Rectal smooth muscle tissue (tissue), 1 donor: ENCODE results near the gene CPXM2.

Experiments used
- H3K27ac ChIP-seq: one replicate; pipeline ENCODE4 v1.7.0; 2013; ENCODE audit warnings: low read depth, low read length, inconsistent platforms
- H3K27me3 ChIP-seq: one replicate; pipeline ENCODE4 v1.7.0; 2013; ENCODE audit warnings: low read length; ENCODE audit not compliant: control insufficient read depth, insufficient read depth
- H3K36me3 ChIP-seq: one replicate; pipeline ENCODE4 v1.7.0; 2013; ENCODE audit warnings: low read length; ENCODE audit not compliant: control insufficient read depth, insufficient read depth
- H3K4me1 ChIP-seq: one replicate; pipeline ENCODE4 v1.7.0; 2013; ENCODE audit warnings: low read length; ENCODE audit not compliant: control insufficient read depth, insufficient read depth
- H3K4me3 ChIP-seq: one replicate; pipeline ENCODE4 v1.7.0; 2013; ENCODE audit warnings: low read length
- H3K9ac ChIP-seq: one replicate; pipeline ENCODE4 v1.7.0; 2013; ENCODE audit warnings: low read length

The CPXM2 gene

DNA sequence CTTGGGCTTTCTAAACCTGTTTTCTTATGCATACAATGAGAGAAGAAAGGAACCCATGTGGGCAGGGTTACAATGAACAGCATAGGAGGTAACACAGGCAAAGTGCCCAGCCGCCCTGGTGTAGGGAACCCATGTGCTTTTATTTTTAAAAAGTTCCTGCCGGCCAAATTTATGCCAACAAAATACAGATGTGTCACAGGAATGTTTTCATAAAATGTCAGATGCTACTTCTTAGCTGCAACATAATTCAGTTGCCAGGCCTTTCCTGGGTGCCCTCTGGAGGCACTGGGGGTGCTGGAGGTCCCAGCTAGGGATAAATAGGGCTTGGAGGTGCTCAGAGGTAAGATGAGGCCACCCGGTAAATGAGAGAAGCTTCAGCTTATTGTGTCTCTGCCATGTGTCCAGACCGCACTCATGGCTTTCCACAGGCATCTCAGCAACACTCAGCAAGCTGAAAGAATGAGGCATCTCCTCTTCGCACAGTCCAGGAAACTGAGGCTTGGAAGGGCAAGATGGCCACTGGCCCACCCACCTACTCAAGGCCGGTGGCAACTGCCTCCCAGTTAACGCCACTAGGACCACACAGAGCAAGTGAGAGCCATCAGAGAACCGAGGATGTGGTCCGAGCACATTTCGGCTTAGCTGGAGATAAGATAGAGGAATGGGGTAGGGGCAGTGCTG is 58.3 kb downstream of the CPXM2 start:
- no peak overlapping the region for H3K9ac ChIP-seq
- no peaks in the 10 kb centered on the region for H3K36me3 ChIP-seq
- no peaks in the 10 kb centered on the region for H3K27me3 ChIP-seq
- no peak overlapping the region for H3K4me3 ChIP-seq
- H3K27ac ChIP-seq, result peak overlapping the region; percentile 65
- peaks cover 17% of the 10 kb centered on the region for H3K4me1 ChIP-seq

DNA sequence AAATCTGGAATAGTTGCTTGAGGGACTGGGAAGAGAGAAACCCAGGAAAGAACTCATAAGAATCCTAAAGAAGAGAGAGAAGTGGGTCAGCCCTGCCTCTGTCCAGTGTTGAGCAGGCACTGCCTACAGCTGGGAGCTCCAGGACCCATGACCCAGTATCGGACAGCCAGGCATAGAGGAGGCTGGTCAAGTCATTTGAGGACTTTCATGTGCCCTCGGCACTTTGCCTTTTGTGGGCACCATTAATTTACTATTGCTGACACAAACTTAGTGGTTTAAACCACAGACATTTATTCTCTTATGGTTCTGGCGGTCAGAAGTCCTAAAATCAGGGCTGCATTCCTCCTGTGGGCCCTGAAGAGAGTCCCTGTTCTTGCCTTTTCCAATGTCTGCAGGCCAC is 60.3 kb downstream of the CPXM2 start:
- Histone ChIP-seq H3K9ac (no peak overlapping the region), H3K4me1 (peaks cover 12% of the 10 kb centered on the region), H3K27ac (peak overlapping the region; percentile 53), H3K36me3 (no peaks in the 10 kb centered on the region), H3K4me3 (no peak overlapping the region), H3K27me3 (no peaks in the 10 kb centered on the region)

DNA sequence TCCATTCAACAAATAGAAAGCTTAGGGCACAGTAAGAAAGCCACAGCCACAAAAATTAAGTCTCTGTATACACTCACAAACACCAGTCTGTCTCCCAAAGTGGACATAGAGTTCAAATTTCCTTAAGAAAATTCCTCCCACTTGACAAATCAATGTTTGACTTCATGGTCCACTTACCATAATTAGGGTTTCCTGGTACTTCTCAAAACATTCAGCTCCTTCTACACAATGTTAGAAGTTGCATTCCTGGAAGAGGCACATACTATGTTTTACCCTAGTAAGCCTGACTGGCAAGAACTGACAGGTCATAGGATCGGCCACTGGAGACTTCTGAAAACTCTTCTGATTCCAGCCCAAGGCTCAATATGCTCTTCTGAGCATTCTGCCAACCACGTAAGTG is 70.5 kb downstream of the CPXM2 start:
- no peaks in the 10 kb centered on the region for H3K4me1 ChIP-seq
- no peak overlapping the region for H3K9ac ChIP-seq
- H3K4me3 ChIP-seq, result no peak overlapping the region
- H3K36me3 ChIP-seq, result no peaks in the 10 kb centered on the region
- no peaks in the 10 kb centered on the region for H3K27me3 ChIP-seq
- no peak overlapping the region for H3K27ac ChIP-seq

DNA sequence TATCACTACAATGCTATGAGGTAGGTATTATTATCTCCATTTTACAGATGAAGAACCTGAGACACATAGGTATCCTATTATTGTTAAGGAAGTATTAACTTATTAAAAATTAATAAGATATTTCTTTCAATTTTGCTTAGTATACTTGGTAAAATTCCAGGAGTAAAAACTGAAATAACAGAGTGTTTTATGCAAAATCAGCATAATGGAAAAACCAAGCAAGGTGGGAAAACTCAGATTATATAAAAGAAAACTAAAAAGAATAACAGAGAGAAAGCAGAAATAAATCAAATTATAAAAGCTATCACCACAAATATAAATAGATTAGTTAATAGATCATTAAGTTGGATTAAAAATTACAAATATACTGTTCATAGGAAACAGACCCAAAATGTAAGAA is 82.0 kb downstream of the CPXM2 start:
- Histone ChIP-seq H3K4me3 (no peak overlapping the region), H3K9ac (no peak overlapping the region), H3K36me3 (no peaks in the 10 kb centered on the region), H3K27ac (no peak overlapping the region), H3K27me3 (no peaks in the 10 kb centered on the region), H3K4me1 (peaks cover 17% of the 10 kb centered on the region)

DNA sequence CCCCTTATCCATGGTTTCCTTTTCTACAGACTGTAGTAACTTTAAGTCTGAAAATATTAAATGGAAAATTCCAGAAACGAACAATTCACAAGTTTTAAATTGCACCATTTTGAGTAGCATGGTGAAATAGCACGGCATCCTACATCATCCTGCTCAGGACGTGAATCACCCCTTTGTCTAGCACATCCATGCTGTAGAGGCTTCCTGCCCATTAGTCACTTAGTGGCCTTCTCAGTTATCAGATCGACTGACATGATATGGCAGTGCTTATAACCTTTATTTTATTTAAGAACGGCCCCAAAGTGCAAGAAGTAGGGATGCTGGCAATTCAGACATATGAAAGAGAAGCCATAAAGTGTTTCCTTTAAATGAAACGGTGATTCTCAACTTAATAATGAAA is 82.7 kb downstream of the CPXM2 start:
- Histone ChIP-seq H3K36me3 (no peaks in the 10 kb centered on the region), H3K27me3 (no peaks in the 10 kb centered on the region), H3K4me1 (peaks cover 17% of the 10 kb centered on the region), H3K27ac (no peak overlapping the region), H3K4me3 (no peak overlapping the region), H3K9ac (no peak overlapping the region)

DNA sequence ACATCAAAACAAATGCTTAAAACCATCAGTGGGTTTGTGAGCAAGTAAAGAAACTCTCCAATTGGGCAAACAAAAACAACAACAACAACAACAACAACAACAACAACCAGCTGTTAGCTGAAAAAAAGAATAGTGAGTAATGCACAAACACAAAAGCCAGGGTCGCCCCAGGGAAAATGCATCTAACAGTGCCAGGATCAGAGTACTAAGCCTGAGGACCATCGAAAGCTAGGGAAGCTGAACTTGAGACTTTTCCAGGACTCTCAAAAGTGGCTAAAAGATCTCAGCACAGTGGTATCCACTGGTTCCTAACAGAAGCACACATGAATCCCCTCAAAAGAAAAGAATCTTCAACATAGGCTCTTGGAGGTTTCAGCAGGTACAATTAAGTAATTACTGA is 83.3 kb downstream of the CPXM2 start:
- peaks cover 17% of the 10 kb centered on the region for H3K4me1 ChIP-seq
- no peaks in the 10 kb centered on the region for H3K27me3 ChIP-seq
- H3K4me3 ChIP-seq, result no peak overlapping the region
- H3K36me3 ChIP-seq, result no peaks in the 10 kb centered on the region
- no peak overlapping the region for H3K27ac ChIP-seq
- H3K9ac ChIP-seq, result no peak overlapping the region

DNA sequence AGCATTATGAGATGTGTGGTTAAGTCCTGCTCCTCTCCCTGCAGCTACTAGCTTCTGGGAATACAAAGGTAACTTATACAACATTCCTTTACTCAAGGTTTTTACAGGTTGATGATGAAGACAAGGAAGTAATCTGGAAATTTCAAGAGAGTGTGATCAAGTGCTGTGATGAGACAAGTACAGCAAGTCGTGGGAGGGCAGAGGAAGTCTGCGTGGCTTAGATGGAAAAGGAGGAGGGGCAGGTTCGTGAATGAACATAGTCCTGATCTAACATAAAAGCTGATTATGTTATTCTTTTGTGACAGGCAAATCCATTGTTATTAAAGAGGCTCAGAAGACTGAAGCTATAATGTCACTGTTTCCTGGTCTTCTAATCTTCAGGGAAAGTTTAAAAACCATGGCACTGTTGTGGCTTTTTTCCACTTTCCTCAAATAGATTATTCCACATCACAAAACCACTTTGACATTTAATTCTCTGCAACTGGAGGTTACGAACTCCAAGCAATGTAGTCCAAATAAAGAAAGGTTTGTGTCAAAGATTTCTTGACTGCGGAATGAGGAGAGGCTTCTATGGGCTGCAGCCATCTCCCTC is 84.1 kb downstream of the CPXM2 start:
- no peak overlapping the region for H3K4me3 ChIP-seq
- H3K27me3 ChIP-seq, result no peaks in the 10 kb centered on the region
- H3K9ac ChIP-seq, result no peak overlapping the region
- H3K27ac ChIP-seq, result peak overlapping the region; percentile 58
- no peaks in the 10 kb centered on the region for H3K36me3 ChIP-seq
- H3K4me1 ChIP-seq, result peaks cover 17% of the 10 kb centered on the region

DNA sequence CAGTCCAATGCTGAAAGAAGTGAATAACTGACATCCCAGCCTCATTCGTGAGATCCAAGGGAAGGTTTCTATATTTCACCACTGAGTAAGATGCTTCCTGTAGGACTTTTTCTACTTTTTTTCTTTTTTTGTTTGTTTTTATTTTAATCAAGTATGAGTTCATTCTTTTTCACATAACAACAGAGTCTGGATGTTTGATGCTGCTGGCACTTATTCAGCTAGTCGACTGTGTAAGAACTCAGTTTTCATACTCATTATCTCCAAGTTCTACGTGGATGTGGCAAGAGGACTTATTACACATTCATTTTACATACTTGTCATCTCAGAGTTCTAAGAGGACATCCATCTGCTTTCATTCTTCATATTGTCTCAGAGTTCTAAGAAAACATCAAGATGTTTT is 86.9 kb downstream of the CPXM2 start:
- Histone ChIP-seq H3K4me1 (peaks cover 21% of the 10 kb centered on the region), H3K36me3 (no peaks in the 10 kb centered on the region), H3K4me3 (no peak overlapping the region), H3K9ac (no peak overlapping the region), H3K27me3 (no peaks in the 10 kb centered on the region), H3K27ac (no peak overlapping the region)

DNA sequence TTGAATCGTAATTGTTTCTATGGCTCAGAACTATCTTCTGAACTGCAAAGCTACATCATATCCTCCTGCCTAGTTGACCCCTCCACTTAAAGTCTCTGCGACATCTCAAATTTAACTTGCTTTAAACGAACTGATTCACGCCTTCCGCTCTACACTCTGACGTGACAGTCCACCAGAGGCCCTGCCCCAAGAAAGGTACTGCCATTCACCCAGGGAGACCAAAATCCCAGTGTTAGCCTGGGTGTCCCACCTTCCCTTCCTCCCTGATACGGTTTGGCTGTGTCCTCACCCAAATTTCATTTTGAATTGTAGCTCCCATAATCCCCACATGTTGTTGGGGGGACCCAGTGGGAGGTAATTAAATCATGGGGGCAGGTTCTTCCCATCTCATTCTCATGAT is 90.8 kb downstream of the CPXM2 start:
- Histone ChIP-seq H3K27me3 (no peaks in the 10 kb centered on the region), H3K9ac (no peak overlapping the region), H3K27ac (peak overlapping the region; percentile 67), H3K4me3 (no peak overlapping the region), H3K4me1 (peaks cover 4% of the 10 kb centered on the region), H3K36me3 (no peaks in the 10 kb centered on the region)

DNA sequence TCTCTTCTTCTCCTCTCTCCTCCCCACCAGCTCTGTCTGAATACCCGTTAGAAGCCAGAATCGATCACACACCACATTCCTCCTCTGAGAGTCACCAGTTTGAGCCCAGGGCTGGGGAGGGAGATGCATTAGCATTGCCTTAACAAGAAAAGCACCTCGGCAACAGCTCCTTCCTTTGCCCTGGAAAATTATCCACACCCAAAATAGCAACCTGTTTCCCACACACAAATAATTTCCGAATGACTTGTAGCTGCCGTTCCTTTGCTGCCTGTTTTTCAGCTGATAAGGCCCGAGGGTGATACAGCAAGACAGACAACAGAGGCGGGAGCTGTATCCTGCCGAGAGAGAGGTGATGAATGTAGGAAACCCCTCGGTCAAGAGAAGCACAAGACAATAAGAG is 91.3 kb downstream of the CPXM2 start:
- peaks cover 4% of the 10 kb centered on the region for H3K4me1 ChIP-seq
- H3K36me3 ChIP-seq, result no peaks in the 10 kb centered on the region
- H3K9ac ChIP-seq, result no peak overlapping the region
- H3K27me3 ChIP-seq, result no peaks in the 10 kb centered on the region
- H3K27ac ChIP-seq, result peak overlapping the region; percentile 67
- no peak overlapping the region for H3K4me3 ChIP-seq

DNA sequence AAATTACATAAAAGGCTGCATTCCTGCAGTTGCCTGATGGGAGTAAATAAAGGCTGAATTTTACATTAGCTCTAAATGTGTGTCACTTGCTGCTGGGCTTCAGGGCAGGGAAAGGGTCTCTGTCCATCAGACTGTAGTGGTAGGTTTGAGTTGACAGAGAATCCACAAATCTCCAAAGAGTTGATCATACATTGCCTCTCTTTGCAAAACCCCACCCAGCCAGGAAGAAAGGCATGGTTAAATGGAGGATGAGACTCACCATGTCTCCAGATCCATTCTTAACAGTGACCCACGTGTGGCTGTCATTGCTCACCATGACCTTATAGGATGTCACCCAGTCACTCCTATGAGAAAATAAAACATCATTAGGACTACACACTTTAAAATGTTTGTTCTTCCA is 92.8 kb downstream of the CPXM2 start:
- Histone ChIP-seq H3K4me1 (peaks cover 4% of the 10 kb centered on the region), H3K27ac (no peak overlapping the region), H3K27me3 (no peaks in the 10 kb centered on the region), H3K36me3 (no peaks in the 10 kb centered on the region), H3K9ac (no peak overlapping the region), H3K4me3 (no peak overlapping the region)

DNA sequence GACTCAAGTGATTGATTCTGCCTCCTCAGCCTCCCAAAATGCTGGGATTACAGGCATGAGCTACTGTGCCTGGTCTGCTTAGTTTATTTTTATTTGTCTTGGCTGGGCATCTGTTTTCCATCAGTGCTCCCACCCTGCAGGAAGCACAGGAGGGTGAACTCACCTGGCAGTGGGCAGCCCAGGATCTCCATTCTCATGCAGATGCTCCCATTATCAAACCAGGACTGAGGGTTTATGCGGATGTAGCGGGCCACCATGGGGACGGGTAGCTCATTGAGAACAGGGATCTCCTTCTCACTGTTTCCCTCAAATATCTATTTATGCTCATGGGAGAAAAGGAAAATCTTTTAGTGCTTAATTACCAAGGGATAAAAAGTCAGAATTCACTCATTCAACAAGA is 93.8 kb downstream of the CPXM2 start:
- H3K36me3 ChIP-seq, result no peaks in the 10 kb centered on the region
- H3K27me3 ChIP-seq, result no peaks in the 10 kb centered on the region
- no peak overlapping the region for H3K4me3 ChIP-seq
- H3K27ac ChIP-seq, result no peak overlapping the region
- peaks cover 4% of the 10 kb centered on the region for H3K4me1 ChIP-seq
- no peak overlapping the region for H3K9ac ChIP-seq

DNA sequence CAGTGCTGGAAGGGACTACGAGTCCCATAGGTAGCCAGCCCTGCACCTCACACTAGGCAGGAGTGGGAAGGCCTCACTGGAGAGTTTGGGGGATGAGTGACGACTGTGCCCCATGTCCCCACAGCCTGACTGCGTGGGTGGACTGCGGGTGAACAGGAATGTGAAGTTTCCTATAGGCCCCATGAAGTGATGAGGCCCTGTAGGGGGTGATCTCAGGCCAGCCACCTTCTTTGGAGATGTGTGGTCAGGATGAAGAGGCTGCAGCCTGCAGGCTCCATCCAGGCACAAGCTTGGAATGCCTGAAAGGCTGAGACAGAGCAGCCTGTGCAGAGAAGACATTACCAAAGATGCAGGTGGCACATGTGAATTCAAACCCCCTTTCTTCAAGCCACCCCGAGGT is 94.9 kb downstream of the CPXM2 start:
- Histone ChIP-seq H3K36me3 (no peaks in the 10 kb centered on the region), H3K4me1 (peaks cover 4% of the 10 kb centered on the region), H3K4me3 (no peak overlapping the region), H3K27me3 (no peaks in the 10 kb centered on the region), H3K27ac (no peak overlapping the region), H3K9ac (no peak overlapping the region)
